Measurements from ENCODE around the gene TIMM10. TPM values are rescaled to one million over a fixed set of nuclear protein-coding genes. Genes with fewer than 3 reads are reported as not detected.

Gene TIMM10
- total RNA-seq, 1 experiment from 2014 or later = 152 TPM

Other genes with a start within 250 kb of the TIMM10 start
- 94.6 TPM for gene TNKS1BP1, start 205.8 kb downstream of the TIMM10 start, total RNA-seq (2021; ENCODE audit: unreplicated experiment)
- 173 TPM for gene SSRP1, start 194.9 kb downstream of the TIMM10 start, total RNA-seq (2021; ENCODE audit: unreplicated experiment)
- not detected for gene P2RX3, start 192.4 kb downstream of the TIMM10 start, total RNA-seq (2021; ENCODE audit: unreplicated experiment)
- not detected for gene PRG3, start 149.6 kb downstream of the TIMM10 start, total RNA-seq (2021; ENCODE audit: unreplicated experiment)
- gene PRG2, start 140.1 kb downstream of the TIMM10 start, total RNA-seq (2021; ENCODE audit: unreplicated experiment) = not detected
- 8.6 TPM for gene SLC43A3, start 103.6 kb downstream of the TIMM10 start, total RNA-seq (2021; ENCODE audit: unreplicated experiment)
- gene RTN4RL2, start 70.2 kb downstream of the TIMM10 start, total RNA-seq (2021; ENCODE audit: unreplicated experiment) = 0.90 TPM
- 2.0 TPM for gene SLC43A1, start 15.1 kb downstream of the TIMM10 start, total RNA-seq (2021; ENCODE audit: unreplicated experiment)
- not detected for gene SMTNL1, start 6.8 kb upstream of the TIMM10 start, total RNA-seq (2021; ENCODE audit: unreplicated experiment)
- 19.1 TPM for gene UBE2L6, start 36.9 kb upstream of the TIMM10 start, total RNA-seq (2021; ENCODE audit: unreplicated experiment)
- gene SERPING1, start 66.9 kb upstream of the TIMM10 start, total RNA-seq (2021; ENCODE audit: unreplicated experiment) = 1.3 TPM
- not detected for gene YPEL4, start 119.2 kb upstream of the TIMM10 start, total RNA-seq (2021; ENCODE audit: unreplicated experiment)
- gene CLP1, start 127.0 kb upstream of the TIMM10 start, total RNA-seq (2021; ENCODE audit: unreplicated experiment) = 17.7 TPM
- gene ZDHHC5, start 137.4 kb upstream of the TIMM10 start, total RNA-seq (2021; ENCODE audit: unreplicated experiment) = 80.6 TPM
- 29.7 TPM for gene MED19, start 181.5 kb upstream of the TIMM10 start, total RNA-seq (2021; ENCODE audit: unreplicated experiment)
- 151 TPM for gene TMX2, start 181.8 kb upstream of the TIMM10 start, total RNA-seq (2021; ENCODE audit: unreplicated experiment)
- gene SELENOH, start 210.7 kb upstream of the TIMM10 start, total RNA-seq (2021; ENCODE audit: unreplicated experiment) = 112 TPM
- not detected for gene BTBD18, start 221.1 kb upstream of the TIMM10 start, total RNA-seq (2021; ENCODE audit: unreplicated experiment)
- 189 TPM for gene CTNND1, start 231.0 kb upstream of the TIMM10 start, total RNA-seq (2021; ENCODE audit: unreplicated experiment)